ENCODE measurements around the gene NKIRAS2.
A peak's percentile ranks its signal among the peaks of the same experiment; 100 is the strongest.

Gene NKIRAS2

DNA sequence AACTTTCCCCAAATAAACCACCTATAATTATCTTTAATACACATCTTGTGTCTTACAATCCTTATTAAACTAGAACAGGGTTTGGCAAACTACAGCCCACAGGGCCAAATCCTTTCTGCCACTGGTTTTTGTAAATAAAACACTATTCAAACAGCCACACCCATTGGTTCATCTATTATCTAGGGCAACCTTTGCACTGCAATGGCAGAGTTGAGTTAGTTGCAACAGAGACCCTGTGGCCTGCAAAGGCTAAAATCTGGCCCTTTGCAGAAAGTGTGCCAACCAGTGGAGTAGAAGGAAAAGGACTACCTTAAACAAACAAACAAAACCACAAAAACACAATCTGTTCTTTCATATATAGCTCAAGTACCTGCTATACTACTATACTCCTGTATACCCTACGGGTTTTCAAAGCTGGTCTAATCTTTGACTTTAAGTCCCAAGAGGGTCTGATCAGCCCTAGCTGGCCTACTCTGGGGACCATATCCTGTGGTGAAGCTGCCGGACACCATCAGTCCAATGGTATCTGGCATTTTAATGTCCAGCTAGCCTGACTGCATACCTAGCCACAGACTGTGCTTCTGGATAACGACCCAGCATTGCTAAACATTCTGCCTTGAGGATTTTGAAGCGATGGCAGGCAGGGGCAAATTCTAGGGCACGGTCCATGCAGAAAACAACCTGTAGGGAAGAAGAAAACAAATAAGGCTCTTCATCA is 30.0 kb upstream of the NKIRAS2 start:
- H3K36me3 Mint-ChIP-seq (ENCODE audit: low read depth) = peaks cover 79% of the 10 kb centered on the region

GRCh38 chr17:41992576-41992975 is 27.3 kb upstream of the NKIRAS2 start:
- no peak for TF ChIP-seq CTCF (IDR thresholded peaks at IDR 0.05; ENCODE audit: unreplicated experiment in 3 of 3)
- Mint-ChIP-seq H3K4me1 (peaks cover 23% of the 10 kb centered on the region), H3K9me3 (no peaks in the 10 kb centered on the region), H3K4me3 (no peak overlapping the region), H3K27ac (peak overlapping the region; percentile 74 to 92 (median 89)), H3K36me3 (ENCODE audit: low read depth) (peaks cover 79% of the 10 kb centered on the region), H3K27me3 (ENCODE audit: low read depth) (no peaks in the 10 kb centered on the region)

More for the DNA sequence above, 30.0 kb upstream of the NKIRAS2 start:
- Mint-ChIP-seq H3K4me3 (no peak overlapping the region), H3K27me3 (ENCODE audit: low read depth) (no peaks in the 10 kb centered on the region), H3K4me1 (peaks cover 38% of the 10 kb centered on the region), H3K9me3 (no peaks in the 10 kb centered on the region), H3K27ac (no peak overlapping the region)
- no peak for TF ChIP-seq CTCF (IDR thresholded peaks at IDR 0.05; ENCODE audit: unreplicated experiment in 3 of 3)

DNA sequence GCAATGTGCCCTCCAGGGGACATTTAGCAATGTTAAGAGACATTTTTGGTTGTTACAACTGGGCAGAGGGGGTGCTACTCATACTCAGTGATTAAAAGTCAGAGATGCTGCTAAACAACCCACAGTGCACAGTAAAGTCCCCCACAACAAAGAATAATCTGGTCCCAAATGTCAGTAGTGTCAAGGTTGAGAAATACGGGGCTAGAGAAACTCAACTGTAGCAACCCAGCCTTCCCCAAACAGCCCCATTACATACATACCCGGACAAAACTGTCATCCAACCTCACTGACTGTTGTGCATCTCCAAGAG is 23.1 kb upstream of the NKIRAS2 start:
- H3K36me3 Mint-ChIP-seq (ENCODE audit: low read depth) = peaks cover 67% of the 10 kb centered on the region
- peaks cover 8% of the 10 kb centered on the region for H3K4me1 Mint-ChIP-seq
- TF ChIP-seq CTCF (IDR thresholded peaks at IDR 0.05; ENCODE audit: unreplicated experiment in 3 of 3) = no peak
- H3K4me3 Mint-ChIP-seq = no peak overlapping the region
- no peak overlapping the region for H3K27ac Mint-ChIP-seq
- H3K27me3 Mint-ChIP-seq (ENCODE audit: low read depth) = no peaks in the 10 kb centered on the region
- no peaks in the 10 kb centered on the region for H3K9me3 Mint-ChIP-seq

- no peaks in the 10 kb centered on the region for H3K27me3 Mint-ChIP-seq (ENCODE audit: low read depth)
These were observed 21.4 kb upstream of the NKIRAS2 start for GRCh38 chr17:41998497-41998896.

GRCh38 chr17:42000413-42001133 is 19.3 kb upstream of the NKIRAS2 start:
- H3K9me3 Mint-ChIP-seq = no peaks in the 10 kb centered on the region
- H3K27me3 Mint-ChIP-seq (ENCODE audit: low read depth) = no peaks in the 10 kb centered on the region
- H3K27ac Mint-ChIP-seq = no peak overlapping the region
- peaks cover 57% of the 10 kb centered on the region for H3K36me3 Mint-ChIP-seq (ENCODE audit: low read depth)
- no peaks in the 10 kb centered on the region for H3K4me1 Mint-ChIP-seq
- TF ChIP-seq CTCF (IDR thresholded peaks at IDR 0.05; ENCODE audit: unreplicated experiment in 3 of 3) = no peak
- H3K4me3 Mint-ChIP-seq = no peak overlapping the region

More at GRCh38 chr17:41998497-41998896, 21.4 kb upstream of the NKIRAS2 start:
- Mint-ChIP-seq H3K4me1 (no peaks in the 10 kb centered on the region), H3K27ac (no peak overlapping the region), H3K4me3 (no peak overlapping the region), H3K9me3 (no peaks in the 10 kb centered on the region), H3K36me3 (ENCODE audit: low read depth) (peaks cover 69% of the 10 kb centered on the region)
- no peak for TF ChIP-seq CTCF (IDR thresholded peaks at IDR 0.05; ENCODE audit: unreplicated experiment in 3 of 3)

DNA sequence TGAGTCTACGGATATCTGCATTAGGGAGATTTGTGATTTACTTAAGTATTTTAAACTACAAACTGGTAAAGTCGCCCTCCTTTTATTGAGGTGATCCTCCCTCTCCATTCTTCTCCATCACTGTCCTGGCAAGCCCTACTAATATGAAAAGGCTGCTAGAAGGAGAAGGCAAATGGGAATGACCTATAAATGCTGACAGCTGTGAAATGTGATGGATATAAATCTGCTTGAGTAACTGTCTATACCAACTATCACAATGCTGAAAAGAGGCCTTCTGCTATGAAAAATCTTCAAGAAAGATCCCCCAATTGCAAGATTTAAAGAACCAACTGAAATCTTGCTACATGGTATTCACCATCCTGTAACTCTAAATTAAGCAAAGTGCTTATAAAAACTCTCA is 18.2 kb upstream of the NKIRAS2 start:
- H3K4me3 Mint-ChIP-seq = no peak overlapping the region
- H3K27me3 Mint-ChIP-seq (ENCODE audit: low read depth) = no peaks in the 10 kb centered on the region
- H3K9me3 Mint-ChIP-seq = no peaks in the 10 kb centered on the region
- no peak for TF ChIP-seq CTCF (IDR thresholded peaks at IDR 0.05; ENCODE audit: unreplicated experiment in 3 of 3)
- H3K36me3 Mint-ChIP-seq (ENCODE audit: low read depth) = peaks cover 46% of the 10 kb centered on the region
- no peaks in the 10 kb centered on the region for H3K4me1 Mint-ChIP-seq
- no peak overlapping the region for H3K27ac Mint-ChIP-seq
